Measurements from ENCODE around the gene F5.

GRCh38 chr1:169479363-169480066, 106.8 kb downstream of the F5 start:
- TF ChIP-seq, protein P1, sequence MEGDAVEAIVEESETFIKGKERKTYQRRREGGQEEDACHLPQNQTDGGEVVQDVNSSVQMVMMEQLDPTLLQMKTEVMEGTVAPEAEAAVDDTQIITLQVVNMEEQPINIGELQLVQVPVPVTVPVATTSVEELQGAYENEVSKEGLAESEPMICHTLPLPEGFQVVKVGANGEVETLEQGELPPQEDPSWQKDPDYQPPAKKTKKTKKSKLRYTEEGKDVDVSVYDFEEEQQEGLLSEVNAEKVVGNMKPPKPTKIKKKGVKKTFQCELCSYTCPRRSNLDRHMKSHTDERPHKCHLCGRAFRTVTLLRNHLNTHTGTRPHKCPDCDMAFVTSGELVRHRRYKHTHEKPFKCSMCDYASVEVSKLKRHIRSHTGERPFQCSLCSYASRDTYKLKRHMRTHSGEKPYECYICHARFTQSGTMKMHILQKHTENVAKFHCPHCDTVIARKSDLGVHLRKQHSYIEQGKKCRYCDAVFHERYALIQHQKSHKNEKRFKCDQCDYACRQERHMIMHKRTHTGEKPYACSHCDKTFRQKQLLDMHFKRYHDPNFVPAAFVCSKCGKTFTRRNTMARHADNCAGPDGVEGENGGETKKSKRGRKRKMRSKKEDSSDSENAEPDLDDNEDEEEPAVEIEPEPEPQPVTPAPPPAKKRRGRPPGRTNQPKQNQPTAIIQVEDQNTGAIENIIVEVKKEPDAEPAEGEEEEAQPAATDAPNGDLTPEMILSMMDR (IDR thresholded peaks at IDR 0.05), result no peak
- TF ChIP-seq EZH2 (IDR thresholded peaks at IDR 0.05; ENCODE audit: borderline replicate concordance, insufficient read depth, low read depth, low read length, poor library complexity, severe bottlenecking), result no peak
